ENCODE results near the gene EPS8L1. TPM values are rescaled to one million over a fixed set of nuclear protein-coding genes. Genes with fewer than 3 reads are reported as not detected.

Gene EPS8L1
- total and polyA plus RNA-seq, 2 of the 4 experiments (the other 2 are of a cell fraction), result 0.90 to 2.9 TPM

GRCh38 chr19:55103190-55103589 is 27.5 kb downstream of the EPS8L1 start:
- no peak overlapping the region for H4K5ac ChIP-seq (ENCODE audit: low read depth, low read length)
- peaks cover 7% of the 10 kb centered on the region; the same call in 1 of the 2 replicates for H3K9me1 ChIP-seq (ENCODE audit: insufficient read depth, low read length)
- dilution Hi-C loops (cut with HindIII; ENCODE audit: low sequenced_read_pairs, unreplicated experiment), result no loop called here
- no peak overlapping the region for H2AFZ ChIP-seq (replicated peaks; ENCODE audit: low read length, poor library complexity)
- WGBS, 2 experiments (ENCODE audit: extremely low coverage in 2 of 2, insufficient read length in 1 of 2), result 100% methylated on average over 3 of the region's 9 CpGs; no CpG with 5 or more reads in 1 of the 2 experiments
- H3K9ac ChIP-seq (ENCODE audit: low read depth, low read length), result no peak overlapping the region
- ChIA-PET CTCF (no interaction called here), POLR2A (ENCODE audit: unreplicated experiment) (no interaction called here)
- in situ Hi-C loops (cut with MboI; ENCODE audit: low sequenced_read_pairs), result loop anchor here (25.0 kb wide), 1 partner anchor 534 kb away; the partner anchor contains the start of genes CCDC106, ZNF580 and ZNF581
- H4K20me1 ChIP-seq (ENCODE audit: insufficient read depth, low read length), result peaks cover 23% of the 10 kb centered on the region
- H3K27me3 ChIP-seq (ENCODE audit: control insufficient read depth, insufficient read depth, low read length), result no peaks in the 10 kb centered on the region
- no peak overlapping the region for H2AK5ac ChIP-seq (ENCODE audit: low read depth, low read length)
- H3K4me1 ChIP-seq (ENCODE audit: control insufficient read depth, insufficient read depth, low read length), result no peaks in the 10 kb centered on the region
- TF ChIP-seq CEBPB (IDR thresholded peaks at IDR 0.05; ENCODE audit: low read depth, low read length) (no peak), MXI1 (IDR thresholded peaks at IDR 0.05; ENCODE audit: borderline replicate concordance, low read depth, low read length) (no peak), POLR2A (IDR thresholded peaks at IDR 0.05; ENCODE audit: low read depth, low read length) (no peak), RAD21 (IDR thresholded peaks at IDR 0.05; ENCODE audit: low read length) (no peak), MAZ (IDR thresholded peaks at IDR 0.05; ENCODE audit: borderline replicate concordance, low read depth, low read length) (no peak), ELK1 (IDR thresholded peaks at IDR 0.05; ENCODE audit: borderline replicate concordance, low read depth, low read length) (no peak), RCOR1 (IDR thresholded peaks at IDR 0.05; ENCODE audit: insufficient replicate concordance, low read length) (no peak), RFX5 (IDR thresholded peaks at IDR 0.05; ENCODE audit: low read depth, low read length) (no peak), MAFK (IDR thresholded peaks at IDR 0.05; ENCODE audit: low read depth, low read length) (no peak), FOS (IDR thresholded peaks at IDR 0.05; ENCODE audit: low read depth, low read length) (no peak), CTCF (conservative IDR thresholded peaks at IDR 0.05; ENCODE audit: low read depth, low read length) (no peak)
- H4K8ac ChIP-seq (ENCODE audit: low read depth in 2 of 2, low read length in 2 of 2), result no peak overlapping the region
- no peak overlapping the region for H2AK9ac ChIP-seq (replicated peaks; ENCODE audit: low read depth, low read length, poor library complexity)
- peaks cover 4% of the 10 kb centered on the region for H3K9me3 ChIP-seq (ENCODE audit: control insufficient read depth, insufficient read depth, low read length)
- no peak overlapping the region for H2BK20ac ChIP-seq (ENCODE audit: low read depth, low read length)
- no peak overlapping the region for H3K56ac ChIP-seq (ENCODE audit: extremely low read depth, insufficient read depth, low read length)
- H3K36me3 ChIP-seq (ENCODE audit: control insufficient read depth, insufficient read depth, low read length), result peaks cover 41% of the 10 kb centered on the region
- no peak overlapping the region for H3K18ac ChIP-seq (ENCODE audit: low read depth, low read length)
- H4K91ac ChIP-seq (ENCODE audit: insufficient read depth, low read depth, low read length), result no peak overlapping the region
- no peak for ATAC-seq (ENCODE audit: low read depth)
- H3K4me3 ChIP-seq (ENCODE audit: insufficient read depth, low read depth, low read length), result no peak overlapping the region
- H3K4ac ChIP-seq (ENCODE audit: low read depth, low read length), result no peak overlapping the region
- H2BK5ac ChIP-seq (ENCODE audit: low read depth, low read length, poor library complexity, severe bottlenecking), result no peak overlapping the region
- H3K4me2 ChIP-seq (ENCODE audit: low read depth, low read length), result no peak overlapping the region
- no peak for DNase-seq
- no peak overlapping the region for H2BK15ac ChIP-seq (ENCODE audit: low read depth, low read length)
- no TSS peak for BruUV-seq (replicated peaks)
- H3K27ac ChIP-seq (ENCODE audit: insufficient read depth, low read length), result no peak overlapping the region
- H2BK120ac ChIP-seq (ENCODE audit: low read depth, low read length), result no peak overlapping the region
- no peak overlapping the region for H3K23ac ChIP-seq (ENCODE audit: low read depth, low read length)
- no peak overlapping the region for H3K14ac ChIP-seq (replicated peaks; ENCODE audit: low read depth, low read length)
- intact Hi-C loops (cut with micrococcal nuclease), result no loop called here
- H3K79me1 ChIP-seq (ENCODE audit: low read depth in 1 of 2, low read length in 2 of 2), result peaks cover 31 to 43% of the 10 kb centered on the region in 2 experiments
